ENCODE data around the gene PLEKHN1. TPM values are rescaled to one million over a fixed set of nuclear protein-coding genes. Genes with fewer than 3 reads are reported as not detected.

Gene PLEKHN1
- polyA plus RNA-seq, 1 donor: 0.20 TPM

Other genes with a start within 250 kb of the PLEKHN1 start
- gene SAMD11, start 42.6 kb upstream of the PLEKHN1 start, polyA plus RNA-seq (ENCODE audit: insufficient read length): 45.7 TPM
- gene NOC2L, start 7.2 kb upstream of the PLEKHN1 start, polyA plus RNA-seq (ENCODE audit: insufficient read length): 56.4 TPM
- gene KLHL17, start 5.9 kb upstream of the PLEKHN1 start, polyA plus RNA-seq (ENCODE audit: insufficient read length): 9.0 TPM
- 0.12 TPM for gene PERM1, start 15.6 kb downstream of the PLEKHN1 start, polyA plus RNA-seq (ENCODE audit: insufficient read length)
- gene HES4, start 33.6 kb downstream of the PLEKHN1 start, polyA plus RNA-seq (ENCODE audit: insufficient read length): 13.8 TPM
- gene ISG15, start 47.0 kb downstream of the PLEKHN1 start, polyA plus RNA-seq (ENCODE audit: insufficient read length): 9.4 TPM
- gene AGRN, start 53.6 kb downstream of the PLEKHN1 start, polyA plus RNA-seq (ENCODE audit: insufficient read length): 223 TPM
- 0.32 TPM for gene RNF223, start 107.8 kb downstream of the PLEKHN1 start, polyA plus RNA-seq (ENCODE audit: insufficient read length)
- gene C1orf159, start 149.6 kb downstream of the PLEKHN1 start, polyA plus RNA-seq (ENCODE audit: insufficient read length): 9.4 TPM
- 0.98 TPM for gene TTLL10, start 207.4 kb downstream of the PLEKHN1 start, polyA plus RNA-seq (ENCODE audit: insufficient read length)
- gene TNFRSF18, start 240.1 kb downstream of the PLEKHN1 start, polyA plus RNA-seq (ENCODE audit: insufficient read length): 0.38 TPM
- 1.0 TPM for gene TNFRSF4, start 247.7 kb downstream of the PLEKHN1 start, polyA plus RNA-seq (ENCODE audit: insufficient read length)